HEK293T (cell line): ENCODE results near the gene CDH15.
"Not testable (repeated sequence)": the region's sequence is repeated elsewhere in the genome, so short reads cannot be mapped to it uniquely, and the experiment has no call there.

ENCODE experiments used
- CTCF ChIA-PET: fragments of 350-600 bp; formaldehyde crosslinking; extraction: SDS; loops from one replicate; lab custom pipeline; 2021; ENCODE audit warnings: antibody characterized with exemption, inconsistent platforms; lab: Yijun Ruan, JAX
- POLR2A ChIA-PET: fragments of 350-600 bp; formaldehyde crosslinking; extraction: SDS; loops from one replicate; lab custom pipeline; 2020; ENCODE audit warnings: antibody characterized with exemption, inconsistent platforms; lab: Yijun Ruan, JAX
- DNase-seq: peaks from one replicate; pipeline ENCODE4 v3.0.0; 2012; ENCODE audit warnings: mixed read lengths; ENCODE audit errors: extremely low spot score
- ARNT ChIP-seq: fragments of 450-650 bp; IDR thresholded peaks from 2 replicates; pipeline ENCODE4 v1.6.1; 2017; ENCODE audit warnings: mild to moderate bottlenecking
- BHLHE40 ChIP-seq: fragments of 450-650 bp; IDR thresholded peaks from 2 replicates; pipeline ENCODE4 v1.6.1; 2016; ENCODE audit warnings: mild to moderate bottlenecking, moderate library complexity, borderline replicate concordance
- CTBP1 ChIP-seq: fragments of 450-650 bp; IDR thresholded peaks from 2 replicates; pipeline ENCODE4 v1.6.1; 2016; ENCODE audit warnings: borderline replicate concordance
- ELF4 ChIP-seq: fragments of 450-650 bp; IDR thresholded peaks from 2 replicates; pipeline ENCODE4 v1.6.1; 2017; ENCODE audit warnings: antibody characterized with exemption
- FOXA1 ChIP-seq: fragments of 450-650 bp; IDR thresholded peaks from 2 replicates; pipeline ENCODE4 v1.6.1; 2016; ENCODE audit warnings: mild to moderate bottlenecking
- FOXK2 ChIP-seq: fragments of 450-650 bp; IDR thresholded peaks from 2 replicates; pipeline ENCODE4 v1.6.1; 2016; ENCODE audit warnings: mild to moderate bottlenecking
- FOXM1 ChIP-seq: fragments of 450-650 bp; IDR thresholded peaks from 2 replicates; pipeline ENCODE4 v1.6.1; 2017; ENCODE audit warnings: mild to moderate bottlenecking, borderline replicate concordance
- HDGF ChIP-seq: fragments of 450-650 bp; IDR thresholded peaks from 2 replicates; pipeline ENCODE4 v1.6.1; 2017; ENCODE audit warnings: antibody characterized with exemption, borderline replicate concordance
- L3MBTL2 ChIP-seq: fragments of 450-650 bp; conservative IDR thresholded peaks from 2 replicates; pipeline ENCODE4 v1.6.1; 2016; ENCODE audit warnings: mild to moderate bottlenecking
- LEF1 ChIP-seq: fragments of 450-650 bp; IDR thresholded peaks from 2 replicates; pipeline ENCODE4 v1.6.1; 2017; ENCODE audit warnings: mild to moderate bottlenecking, borderline replicate concordance
- NFRKB ChIP-seq: fragments of 450-650 bp; IDR thresholded peaks from 2 replicates; pipeline ENCODE4 v1.6.1; 2016; ENCODE audit warnings: mild to moderate bottlenecking, moderate library complexity
- SP1 ChIP-seq: fragments of 450-650 bp; IDR thresholded peaks from 2 replicates; pipeline ENCODE4 v1.6.1; 2017
- SUZ12 ChIP-seq: fragments of 450-650 bp; IDR thresholded peaks from 2 replicates; pipeline ENCODE4 v1.6.1; 2016; ENCODE audit warnings: mild to moderate bottlenecking
- TARDBP ChIP-seq: fragments of 450-650 bp; IDR thresholded peaks from 2 replicates; pipeline ENCODE4 v1.6.1; 2016
- ZNF384 ChIP-seq: fragments of 450-650 bp; IDR thresholded peaks from 2 replicates; pipeline ENCODE4 v1.6.1; 2016
- TF ChIP-seq, protein P1 (sequence below): fragments of 450-650 bp; IDR thresholded peaks from 2 replicates; pipeline ENCODE4 v1.6.1; 2016

CDH15 gene

DNA sequence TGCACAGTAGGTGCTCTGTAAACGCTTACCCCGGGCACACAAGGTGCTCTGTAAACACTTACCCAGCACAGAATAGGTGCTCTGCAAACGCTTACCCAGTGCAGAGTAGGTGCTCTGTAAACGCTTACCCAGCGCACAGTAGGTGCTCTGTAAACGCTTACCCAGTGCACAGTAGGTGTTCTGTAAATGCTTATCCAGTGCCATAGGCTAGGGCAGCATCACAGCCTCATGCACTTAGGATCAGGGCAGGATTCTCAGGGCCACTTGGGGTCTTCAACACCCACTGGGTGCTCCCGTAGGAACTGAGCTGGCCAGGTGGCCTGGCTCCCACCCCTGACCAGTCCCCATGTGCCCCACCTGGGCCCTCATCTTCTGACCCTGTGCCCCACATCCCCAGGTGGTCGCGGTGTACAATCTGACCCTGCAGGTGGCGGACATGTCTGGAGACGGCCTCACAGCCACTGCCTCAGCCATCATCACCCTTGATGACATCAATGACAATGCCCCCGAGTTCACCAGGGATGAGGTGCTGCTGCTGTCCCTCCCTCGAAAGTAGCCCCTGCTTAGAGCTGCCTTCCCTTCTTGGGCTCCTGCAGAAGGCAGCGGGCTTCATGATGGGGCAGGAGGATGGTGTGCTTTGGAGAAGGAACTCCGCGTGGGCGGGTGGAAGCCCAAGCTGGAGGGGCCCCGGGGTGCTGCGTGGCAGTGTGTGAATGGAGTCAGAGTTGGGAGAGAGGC is 15.7 kb downstream of the CDH15 start:
- TF ChIP-seq FOXA1 (no peak), BHLHE40 (no peak), FOXK2 (no peak)
- ChIA-PET POLR2A (no interaction called here), CTCF (no interaction called here)
- DNase-seq = no peak

DNA sequence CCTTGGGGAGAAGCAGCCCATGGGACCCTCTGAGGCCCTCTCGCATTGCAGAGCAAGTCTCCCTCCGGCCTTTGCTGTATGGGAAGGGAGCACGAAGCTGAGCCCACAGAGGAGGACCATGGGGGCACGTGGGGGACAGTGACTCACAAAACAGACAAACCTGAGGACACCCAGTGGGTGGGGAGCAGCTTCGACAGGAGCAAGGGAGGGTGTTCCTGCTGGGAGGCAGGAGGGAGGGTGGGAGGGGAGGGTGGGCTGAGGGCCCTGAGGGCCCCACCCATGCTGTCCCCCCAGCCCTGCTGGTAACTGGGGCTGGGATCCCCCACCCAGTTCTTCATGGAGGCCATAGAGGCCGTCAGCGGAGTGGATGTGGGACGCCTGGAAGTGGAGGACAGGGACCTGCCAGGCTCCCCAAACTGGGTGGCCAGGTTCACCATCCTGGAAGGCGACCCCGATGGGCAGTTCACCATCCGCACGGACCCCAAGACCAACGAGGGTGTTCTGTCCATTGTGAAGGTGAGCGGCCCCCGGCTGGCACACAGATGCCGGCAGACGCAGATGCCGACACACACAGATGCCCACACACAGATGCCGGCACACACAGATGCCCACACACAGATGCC is 16.3 kb downstream of the CDH15 start:
- ChIA-PET POLR2A (no interaction called here), CTCF (no interaction called here)
- TF ChIP-seq FOXA1 (no peak), ELF4 (no peak), FOXM1 (no peak), SUZ12 (no peak), NFRKB (no peak), HDGF (no peak), ZNF384 (no peak), L3MBTL2 (no peak), SP1 (no peak), CTBP1 (no peak), LEF1 (no peak), BHLHE40 (no peak), TARDBP (no peak), FOXK2 (no peak), ARNT (no peak)
- TF ChIP-seq, protein P1, sequence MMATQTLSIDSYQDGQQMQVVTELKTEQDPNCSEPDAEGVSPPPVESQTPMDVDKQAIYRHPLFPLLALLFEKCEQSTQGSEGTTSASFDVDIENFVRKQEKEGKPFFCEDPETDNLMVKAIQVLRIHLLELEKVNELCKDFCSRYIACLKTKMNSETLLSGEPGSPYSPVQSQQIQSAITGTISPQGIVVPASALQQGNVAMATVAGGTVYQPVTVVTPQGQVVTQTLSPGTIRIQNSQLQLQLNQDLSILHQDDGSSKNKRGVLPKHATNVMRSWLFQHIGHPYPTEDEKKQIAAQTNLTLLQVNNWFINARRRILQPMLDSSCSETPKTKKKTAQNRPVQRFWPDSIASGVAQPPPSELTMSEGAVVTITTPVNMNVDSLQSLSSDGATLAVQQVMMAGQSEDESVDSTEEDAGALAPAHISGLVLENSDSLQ = no peak
- DNase-seq = no peak

DNA sequence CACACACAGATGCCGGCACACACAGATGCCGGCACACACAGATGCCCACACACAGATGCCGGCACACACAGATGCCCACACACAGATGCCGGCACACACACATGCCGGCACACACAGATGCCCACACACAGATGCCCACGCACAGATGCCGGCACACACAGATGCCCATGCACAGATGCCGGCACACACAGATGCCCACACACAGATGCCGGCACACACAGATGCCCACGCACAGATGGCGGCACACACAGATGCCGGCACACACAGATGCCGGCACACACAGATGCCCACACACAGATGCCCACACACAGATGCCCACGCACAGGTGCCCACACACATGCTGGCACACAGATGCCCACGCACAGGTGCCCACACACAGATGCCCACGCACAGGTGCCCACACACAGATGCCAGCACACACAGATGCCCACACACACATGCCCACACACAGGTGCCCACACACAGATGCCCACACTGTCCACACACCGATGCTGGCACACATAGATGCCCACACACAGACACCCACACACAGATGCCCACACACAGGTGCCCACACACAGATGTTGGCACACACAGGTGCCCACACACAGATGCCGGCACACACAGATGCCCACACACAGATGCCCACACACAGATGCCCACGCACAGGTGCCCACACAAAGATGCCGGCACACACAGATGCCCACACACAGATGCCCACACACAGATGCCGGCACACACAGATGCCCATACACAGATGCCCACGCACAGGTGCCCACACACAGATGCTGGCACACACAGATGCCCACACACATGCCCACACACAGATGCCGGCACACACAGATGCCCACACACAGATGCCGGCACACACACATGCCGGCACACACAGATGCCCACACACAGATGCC is 17.2 kb downstream of the CDH15 start:
- POLR2A ChIA-PET, DNase-seq, CTCF ChIA-PET: not testable (repeated sequence)

DNA sequence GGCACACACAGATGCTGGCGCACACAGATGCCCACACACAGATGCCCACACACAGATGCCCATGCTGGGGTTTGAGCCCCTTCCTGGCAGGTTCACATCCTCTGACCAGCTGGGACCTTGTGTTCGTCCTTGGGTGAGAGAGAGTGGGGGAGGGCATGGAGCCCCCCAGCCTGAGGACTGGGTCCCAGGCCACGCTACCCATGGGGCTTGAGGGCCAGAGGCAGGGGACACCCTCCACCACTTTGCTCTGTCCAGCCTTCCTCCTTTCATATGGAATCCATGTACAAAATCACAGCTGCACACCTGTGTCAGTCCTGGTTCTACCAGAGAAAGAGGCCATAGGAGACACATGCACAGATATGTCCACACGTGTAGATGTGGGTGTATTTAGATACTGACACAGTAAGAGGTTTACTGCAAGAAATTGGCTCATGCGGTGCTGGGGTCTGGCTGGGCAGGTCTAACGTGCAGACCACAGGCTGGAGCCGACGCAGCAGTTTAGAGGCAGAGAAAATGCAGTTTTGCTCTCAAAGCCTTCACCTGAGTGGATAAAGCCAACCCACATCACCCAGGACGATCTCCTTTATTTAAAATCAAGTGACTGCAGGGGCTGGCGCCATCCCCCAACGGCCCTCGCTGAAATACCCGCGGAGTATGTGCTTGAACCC is 17.9 kb downstream of the CDH15 start:
- TF ChIP-seq LEF1 (no peak), TARDBP (no peak), FOXK2 (no peak), SUZ12 (no peak), ARNT (no peak), FOXA1 (no peak), FOXM1 (no peak), HDGF (no peak), NFRKB (no peak)
- TF ChIP-seq, protein P1 = no peak
- ChIA-PET POLR2A (no interaction called here), CTCF (no interaction called here)
- no peak for DNase-seq

DNA sequence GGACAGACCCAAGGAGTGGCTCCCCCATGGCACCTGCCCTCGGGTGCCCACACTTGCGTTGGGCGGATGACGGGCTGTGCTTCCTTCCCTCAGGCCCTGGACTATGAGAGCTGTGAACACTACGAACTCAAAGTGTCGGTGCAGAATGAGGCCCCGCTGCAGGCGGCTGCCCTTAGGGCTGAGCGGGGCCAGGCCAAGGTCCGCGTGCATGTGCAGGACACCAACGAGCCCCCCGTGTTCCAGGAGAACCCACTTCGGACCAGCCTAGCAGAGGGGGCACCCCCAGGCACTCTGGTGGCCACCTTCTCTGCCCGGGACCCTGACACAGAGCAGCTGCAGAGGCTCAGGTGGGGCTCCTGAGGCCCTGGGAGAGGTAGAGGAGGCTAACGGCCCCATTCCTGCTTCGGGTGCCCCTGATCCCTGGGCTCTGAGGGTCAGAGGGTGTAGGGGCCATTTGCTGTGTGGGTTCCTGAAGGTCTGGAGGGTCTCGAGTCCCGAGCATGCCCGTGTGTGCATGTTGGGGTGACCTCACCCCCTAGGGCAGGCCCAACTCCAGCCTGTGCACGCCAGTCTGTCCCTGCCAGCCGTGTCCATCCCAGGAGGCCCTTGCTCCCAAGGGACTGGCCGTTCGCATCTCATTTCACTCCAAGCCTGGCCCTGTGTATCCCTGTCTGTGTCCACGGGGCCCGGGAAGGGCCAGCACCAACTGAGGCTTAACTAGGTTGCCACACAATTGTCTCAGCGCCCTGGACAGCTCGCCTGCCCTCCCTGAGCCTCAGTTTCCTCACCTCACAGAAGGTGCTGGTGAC is 18.8 kb downstream of the CDH15 start:
- ChIA-PET POLR2A (no interaction called here), CTCF (no interaction called here)
- DNase-seq = no peak
- no peak for TF ChIP-seq ELF4
- no peak for TF ChIP-seq ZNF384
- TF ChIP-seq NFRKB = no peak
- no peak for TF ChIP-seq FOXA1
- TF ChIP-seq BHLHE40 = no peak
- no peak for TF ChIP-seq ARNT
- no peak for TF ChIP-seq FOXM1
- no peak for TF ChIP-seq CTBP1
- TF ChIP-seq HDGF = no peak
- TF ChIP-seq FOXK2 = no peak
- TF ChIP-seq SUZ12 = no peak
- no peak for TF ChIP-seq SP1
- TF ChIP-seq L3MBTL2 = no peak
- TF ChIP-seq TARDBP = no peak
- no peak for TF ChIP-seq LEF1
- TF ChIP-seq, protein P1 = no peak
